Esophagus muscularis mucosa (tissue), 4 donors: Measurements from ENCODE around the gene NOL7. TPM values are rescaled to one million over a fixed set of nuclear protein-coding genes. Genes with fewer than 3 reads are reported as not detected.

Experiments used
- DNase-seq: peaks from one replicate; pipeline ENCODE4 v3.0.0-alpha.2; 2017; ENCODE audit errors: extremely low spot score
- H3K27ac ChIP-seq, 4 donors: fragments of 200-600 bp; sonication (generic); replicated peaks in 1 of 4; 1 replicate in 3 of 4; 2 replicates in 1 of 4; pipeline ENCODE4 v1.5.1; 2016 to 2019; ENCODE audit warnings: mild to moderate bottlenecking in 1 of 4
- H3K27me3 ChIP-seq, 4 donors: fragments of 200-600 bp; sonication (generic); one replicate each; pipeline versions ENCODE4 v1.5.1 to v1.6.0; 2016 to 2019
- H3K36me3 ChIP-seq, 4 donors: fragments of 200-600 bp; sonication (generic); one replicate each; pipeline ENCODE4 v1.5.1; 2016 to 2019
- H3K4me1 ChIP-seq, 4 donors: fragments of 200-600 bp; sonication (generic); one replicate each; pipeline ENCODE4 v1.5.1; 2016 to 2019
- H3K4me3 ChIP-seq, 4 donors: fragments of 200-600 bp; sonication (generic); 1 replicate in 2 of 4; 2 replicates in 2 of 4; pipeline ENCODE4 v1.5.1; 2016 to 2019; ENCODE audit warnings: mild to moderate bottlenecking in 4 of 4, moderate library complexity in 1 of 4
- H3K9me3 ChIP-seq, 4 donors: fragments of 200-600 bp; sonication (generic); 1 replicate in 3 of 4; 2 replicates in 1 of 4; pipeline ENCODE4 v1.5.1; 2016 to 2019
- EP300 ChIP-seq: sonication (generic); formaldehyde crosslinking; IDR thresholded peaks from one replicate; pipeline ENCODE4 v1.6.1; 2017; ENCODE audit warnings: antibody characterized with exemption
- POLR2A ChIP-seq: fragments of 450-650 bp; IDR thresholded peaks from one replicate; pipeline ENCODE4 v1.6.1; 2017; ENCODE audit warnings: antibody characterized with exemption, moderate library complexity, mild to moderate bottlenecking, low read depth
- POLR2AphosphoS5 ChIP-seq, 2 donors: sonication (generic); formaldehyde crosslinking; IDR thresholded peaks; one replicate each; pipeline ENCODE4 v1.6.1; 2017; ENCODE audit warnings: antibody characterized with exemption in 2 of 2
- WGBS: methylation state at CpG from one replicate; pipeline ENCODE4 v1.1.5; 2018; 5-methylcytosine and 5-hydroxymethylcytosine counted together
- intact Hi-C: fragments of 100-400 bp; cut with DNase I; formaldehyde crosslinking; loops from one replicate; pipeline ENCODE4 v1.15.1; 2023
- total RNA-seq, 4 donors: library from RNA; depleted of rRNA; stranded (reverse); fragments of >200 nt; gene quantifications; one replicate each; pipeline versions ENCODE4 v1.1.0 to v1.2.1, GENCODE V29; 2016
- TF ChIP-seq, protein P1 (sequence below), 3 experiments: fragments of 200-600 bp in 2 of 3; fragments of 450-650 bp in 1 of 3; sonication (generic) in 2 of 3; IDR thresholded peaks; one replicate each; pipeline ENCODE4 v1.5.1; 2017 to 2019; ENCODE audit warnings: antibody characterized with exemption in 3 of 3, mild to moderate bottlenecking in 2 of 3, moderate library complexity in 1 of 3

The NOL7 gene
- total RNA-seq: 10 to 100 TPM; 67.3 to 97.2 (median 74.8) TPM

- Histone ChIP-seq H3K36me3 (peaks cover 24 to 41% (median 34%) of the 10 kb centered on the region in 4 donors), H3K4me3 (peak within 1 kb of the TSS; percentile 73 to 94 (median 85)), H3K27me3 (no peaks in the 10 kb centered on the region), H3K9me3 (no peaks in the 10 kb centered on the region), H3K4me1 (peaks cover 17 to 27% (median 25%) of the 10 kb centered on the region in 4 donors), H3K27ac (peak within 1 kb of the TSS; percentile 84 to 93 (median 90))
- TF ChIP-seq POLR2A: peak; percentile 37
- peak; percentile 98 to 99 for TF ChIP-seq POLR2AphosphoS5 (IDR thresholded peaks at IDR 0.05)
- TF ChIP-seq, protein P1, sequence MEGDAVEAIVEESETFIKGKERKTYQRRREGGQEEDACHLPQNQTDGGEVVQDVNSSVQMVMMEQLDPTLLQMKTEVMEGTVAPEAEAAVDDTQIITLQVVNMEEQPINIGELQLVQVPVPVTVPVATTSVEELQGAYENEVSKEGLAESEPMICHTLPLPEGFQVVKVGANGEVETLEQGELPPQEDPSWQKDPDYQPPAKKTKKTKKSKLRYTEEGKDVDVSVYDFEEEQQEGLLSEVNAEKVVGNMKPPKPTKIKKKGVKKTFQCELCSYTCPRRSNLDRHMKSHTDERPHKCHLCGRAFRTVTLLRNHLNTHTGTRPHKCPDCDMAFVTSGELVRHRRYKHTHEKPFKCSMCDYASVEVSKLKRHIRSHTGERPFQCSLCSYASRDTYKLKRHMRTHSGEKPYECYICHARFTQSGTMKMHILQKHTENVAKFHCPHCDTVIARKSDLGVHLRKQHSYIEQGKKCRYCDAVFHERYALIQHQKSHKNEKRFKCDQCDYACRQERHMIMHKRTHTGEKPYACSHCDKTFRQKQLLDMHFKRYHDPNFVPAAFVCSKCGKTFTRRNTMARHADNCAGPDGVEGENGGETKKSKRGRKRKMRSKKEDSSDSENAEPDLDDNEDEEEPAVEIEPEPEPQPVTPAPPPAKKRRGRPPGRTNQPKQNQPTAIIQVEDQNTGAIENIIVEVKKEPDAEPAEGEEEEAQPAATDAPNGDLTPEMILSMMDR (IDR thresholded peaks at IDR 0.05): peak; percentile 91 to 92 (median 92)
- TF ChIP-seq EP300: no peak
- DNase-seq: peak; percentile 99
- intact Hi-C loops: loop anchor here (1.0 to 5.0 kb wide), 3 partner anchors 38 to 152 kb away; partner anchors contain the start of gene RANBP9
- under 1% methylated on average over 30 of the region's 85 CpGs for WGBS
Observed at GRCh38 chr6:13614926-13615791, at the start of gene NOL7. Gene NOL7, plus strand, starts transcription at chr6:13615335. Its CDS starts 24 bp downstream, at chr6:13615359.

- no peaks in the 10 kb centered on the region for H3K36me3 ChIP-seq
- no peaks in the 10 kb centered on the region for H3K9me3 ChIP-seq
- no peak overlapping the region for H3K4me3 ChIP-seq
- TF ChIP-seq, protein P1 (IDR thresholded peaks at IDR 0.05): no peak
- TF ChIP-seq POLR2A (no peak), EP300 (no peak), POLR2AphosphoS5 (IDR thresholded peaks at IDR 0.05) (no peak)
- H3K4me1 ChIP-seq: no peaks in the 10 kb centered on the region
- intact Hi-C loops: no loop called here
- no peak for DNase-seq
- peaks cover 0 to 9% (median 0%) of the 10 kb centered on the region in 4 donors for H3K27me3 ChIP-seq
- H3K27ac ChIP-seq: no peak overlapping the region
- WGBS: 89% methylated on average over 4 of the region's 4 CpGs
Observed at GRCh38 chr6:13565921-13566320, 49.2 kb upstream of the NOL7 start.

GRCh38 chr6:13566500-13566899 is 48.6 kb upstream of the NOL7 start:
- no peak for DNase-seq
- intact Hi-C loops: no loop called here
- Histone ChIP-seq H3K9me3 (no peaks in the 10 kb centered on the region), H3K36me3 (no peaks in the 10 kb centered on the region), H3K27me3 (peaks cover 0 to 9% (median 0%) of the 10 kb centered on the region in 4 donors), H3K27ac (no peak overlapping the region), H3K4me3 (no peak overlapping the region), H3K4me1 (no peaks in the 10 kb centered on the region)
- TF ChIP-seq, protein P1 (IDR thresholded peaks at IDR 0.05): no peak
- TF ChIP-seq POLR2A: no peak
- TF ChIP-seq EP300: no peak
- TF ChIP-seq POLR2AphosphoS5 (IDR thresholded peaks at IDR 0.05): no peak
- WGBS: 94% methylated on average over 3 of the region's 3 CpGs

- no peaks in the 10 kb centered on the region for H3K36me3 ChIP-seq
- no peak for TF ChIP-seq POLR2A
- no peak for TF ChIP-seq EP300
- TF ChIP-seq, protein P1 (IDR thresholded peaks at IDR 0.05): no peak
- TF ChIP-seq POLR2AphosphoS5 (IDR thresholded peaks at IDR 0.05): no peak
- H3K27me3 ChIP-seq: peaks cover 0 to 9% (median 0%) of the 10 kb centered on the region in 4 donors
- 91% methylated on average over 5 of the region's 5 CpGs for WGBS
- intact Hi-C loops: no loop called here
- no peak for DNase-seq
- no peak overlapping the region for H3K27ac ChIP-seq
- no peak overlapping the region for H3K4me3 ChIP-seq
- H3K9me3 ChIP-seq: no peaks in the 10 kb centered on the region
- peaks cover 7 to 10% (median 8%) of the 10 kb centered on the region in 4 donors for H3K4me1 ChIP-seq
Observed at GRCh38 chr6:13568970-13569369, 46.2 kb upstream of the NOL7 start.
